HEK293 (cell line): Measurements from ENCODE around the gene PLOD2.

Source experiments
- CTCF ChIA-PET: fragments of 350-600 bp; formaldehyde crosslinking; extraction: SDS; loops from one replicate; lab custom pipeline; 2021; ENCODE audit warnings: antibody characterized with exemption; lab: Yijun Ruan, JAX
- POLR2A ChIA-PET: fragments of 300-600 bp; formaldehyde crosslinking; extraction: SDS; loops from one replicate; lab custom pipeline; 2020; ENCODE audit warnings: antibody characterized with exemption, inconsistent platforms; lab: Yijun Ruan, JAX
- H3K27ac ChIP-seq: fragments of 200-500 bp; sonication (Bioruptor generic); 2 replicates; pipeline ENCODE4 v1.5.1; 2014; ENCODE audit warnings: low read depth, low read length, control low read depth, inconsistent platforms; ENCODE audit errors: extremely low read depth
- H3K36me3 ChIP-seq, 2 experiments: fragments of 200-500 bp in 1 of 2; sonication (Bioruptor generic) in 1 of 2; 1 replicate in 1 of 2; 2 replicates in 1 of 2; pipeline ENCODE4 v1.5.1; 2014 to 2017; ENCODE audit warnings: inconsistent platforms in 2 of 2, low read length in 2 of 2; ENCODE audit not compliant: control insufficient read depth in 2 of 2, insufficient read depth in 1 of 2
- H3K4me1 ChIP-seq: fragments of 200-500 bp; sonication (Bioruptor generic); 2 replicates; pipeline ENCODE4 v1.5.1; 2014; ENCODE audit warnings: mild to moderate bottlenecking, low read length, inconsistent platforms; ENCODE audit not compliant: control insufficient read depth, insufficient read depth
- H3K4me3 ChIP-seq: 2 replicates; pipeline ENCODE4 v1.5.1; 2011; ENCODE audit warnings: low read depth, mild to moderate bottlenecking, control low read depth, low read length, moderate library complexity
- H3K9me3 ChIP-seq: fragments of 200-500 bp; sonication (Bioruptor generic); 2 replicates; pipeline ENCODE4 v1.5.1; 2014; ENCODE audit warnings: low read depth, low read length, inconsistent platforms; ENCODE audit not compliant: control insufficient read depth, insufficient read depth
- FEZF1 ChIP-seq: fragments of 450-650 bp; formaldehyde crosslinking; IDR thresholded peaks from 2 replicates; pipeline ENCODE4 v1.5.1; 2016; ENCODE audit warnings: missing biosample characterization, missing genetic modification characterization
- INSM2 ChIP-seq: fragments of 450-650 bp; formaldehyde crosslinking; IDR thresholded peaks from 2 replicates; pipeline ENCODE4 v1.5.1; 2016; ENCODE audit warnings: missing biosample characterization, missing genetic modification characterization
- KLF16 ChIP-seq: fragments of 450-650 bp; formaldehyde crosslinking; IDR thresholded peaks from 2 replicates; pipeline ENCODE4 v1.5.1; 2017; ENCODE audit warnings: missing biosample characterization, missing genetic modification characterization
- PBX3 ChIP-seq: sonication (generic); formaldehyde crosslinking; IDR thresholded peaks from 2 replicates; pipeline ENCODE4 v1.8.1; 2022; ENCODE audit warnings: mild to moderate bottlenecking, moderate library complexity, missing genetic modification reagents
- RBAK ChIP-seq: fragments of 450-650 bp; formaldehyde crosslinking; IDR thresholded peaks from 2 replicates; pipeline ENCODE4 v1.5.1; 2016; ENCODE audit warnings: missing biosample characterization, missing genetic modification characterization
- ZBTB11 ChIP-seq: fragments of 450-650 bp; formaldehyde crosslinking; conservative IDR thresholded peaks from 2 replicates; pipeline ENCODE4 v1.5.1; 2016; ENCODE audit warnings: low read depth, missing biosample characterization, missing genetic modification characterization
- ZBTB44 ChIP-seq: fragments of 450-650 bp; IDR thresholded peaks from 2 replicates; pipeline ENCODE4 v1.5.1; 2018; ENCODE audit warnings: missing biosample characterization, mild to moderate bottlenecking, missing genetic modification characterization
- ZNF274 ChIP-seq, 2 experiments: fragments of 200-500 bp in 1 of 2; fragments of 450-650 bp in 1 of 2; sonication (Bioruptor generic) in 1 of 2; formaldehyde crosslinking in 1 of 2; IDR thresholded peaks; 2 replicates each; pipeline versions ENCODE4 v1.5.1 to v1.6.1; 2014 to 2016; ENCODE audit warnings: borderline replicate concordance in 1 of 2, inconsistent platforms in 1 of 2, low read length in 1 of 2, missing biosample characterization in 1 of 2, missing genetic modification characterization in 1 of 2
- ZNF335 ChIP-seq: fragments of 450-650 bp; formaldehyde crosslinking; conservative IDR thresholded peaks from 2 replicates; pipeline ENCODE4 v1.5.1; 2016; ENCODE audit warnings: missing biosample characterization, missing genetic modification characterization
- ZNF391 ChIP-seq: fragments of 450-650 bp; formaldehyde crosslinking; IDR thresholded peaks from 2 replicates; pipeline ENCODE4 v1.5.1; 2016; ENCODE audit warnings: low read depth, missing biosample characterization, missing genetic modification characterization, borderline replicate concordance
- ZNF416 ChIP-seq: fragments of 450-650 bp; formaldehyde crosslinking; IDR thresholded peaks from 2 replicates; pipeline ENCODE4 v1.5.1; 2016; ENCODE audit warnings: missing biosample characterization, missing genetic modification characterization
- ZNF501 ChIP-seq: fragments of 450-650 bp; formaldehyde crosslinking; IDR thresholded peaks from 2 replicates; pipeline ENCODE4 v1.5.1; 2016; ENCODE audit warnings: missing biosample characterization, missing genetic modification characterization
- ZNF76 ChIP-seq: fragments of 450-650 bp; formaldehyde crosslinking; IDR thresholded peaks from 2 replicates; pipeline ENCODE4; 2016; ENCODE audit warnings: low read depth, missing biosample characterization, missing genetic modification characterization, borderline replicate concordance
- ZXDB ChIP-seq: fragments of 450-650 bp; formaldehyde crosslinking; IDR thresholded peaks from 2 replicates; pipeline ENCODE4 v1.5.1; 2016; ENCODE audit warnings: missing biosample characterization, missing genetic modification characterization

The PLOD2 gene

GRCh38 chr3:146080578-146080977 is 80.4 kb downstream of the PLOD2 start (continued):
- TF ChIP-seq RBAK (tag by site-specific recombination) (no peak), ZXDB (no peak), ZNF416 (no peak), FEZF1 (tag by site-specific recombination) (no peak), ZNF76 (tag by site-specific recombination) (no peak), ZNF274 (IDR thresholded peaks at IDR 0.05; ENCODE audit: low read length) (no peak), ZNF274 (tag by site-specific recombination; IDR thresholded peaks at IDR 0.05; ENCODE audit: borderline replicate concordance) (no peak)

- Histone ChIP-seq H3K4me3 (no peak overlapping the region), H3K4me1 (no peaks in the 10 kb centered on the region), H3K36me3 (peaks cover 0 to 11% of the 10 kb centered on the region in 2 experiments; a peak in 2 of 3 replicates), H3K9me3 (no peaks in the 10 kb centered on the region), H3K27ac (no peak overlapping the region)
- CTCF ChIA-PET = interaction anchor here (1.2 kb wide), 1 partner anchor 108 kb away, joined by 3 read pairs; no protein-coding TSS in a partner anchor
- POLR2A ChIA-PET = no interaction called here
- TF ChIP-seq ZBTB11 (tag by site-specific recombination) (no peak), ZNF501 (no peak), ZBTB44 (no peak), ZNF391 (no peak), KLF16 (no peak), INSM2 (tag by site-specific recombination) (no peak), ZNF335 (no peak)
- TF ChIP-seq, all 188 proteins: peak for 0
These were observed 83.0 kb downstream of the PLOD2 start for GRCh38 chr3:146078031-146078430.

- no peak overlapping the region for H3K27ac ChIP-seq
- CTCF ChIA-PET = interaction anchor here (1.2 kb wide), 1 partner anchor 109 kb away, joined by 3 read pairs; no protein-coding TSS in a partner anchor
These were observed 83.8 kb downstream of the PLOD2 start for GRCh38 chr3:146077181-146077580.

More at GRCh38 chr3:146077181-146077580, 83.8 kb downstream of the PLOD2 start:
- H3K9me3 ChIP-seq = no peaks in the 10 kb centered on the region
- H3K4me3 ChIP-seq = no peak overlapping the region
- POLR2A ChIA-PET = no interaction called here
- H3K36me3 ChIP-seq = peaks cover 0 to 11% of the 10 kb centered on the region in 2 experiments; a peak in 1 of 3 replicates
- TF ChIP-seq PBX3 (CRISPR knock-in tag) = no peak
- no peaks in the 10 kb centered on the region for H3K4me1 ChIP-seq
